ENCODE results near the gene SULT1B1. TPM values are rescaled to one million over a fixed set of nuclear protein-coding genes. Genes with fewer than 3 reads are reported as not detected.

Gene SULT1B1
- total RNA-seq, 1 donor = 1.3 TPM

- TF ChIP-seq, protein P1, sequence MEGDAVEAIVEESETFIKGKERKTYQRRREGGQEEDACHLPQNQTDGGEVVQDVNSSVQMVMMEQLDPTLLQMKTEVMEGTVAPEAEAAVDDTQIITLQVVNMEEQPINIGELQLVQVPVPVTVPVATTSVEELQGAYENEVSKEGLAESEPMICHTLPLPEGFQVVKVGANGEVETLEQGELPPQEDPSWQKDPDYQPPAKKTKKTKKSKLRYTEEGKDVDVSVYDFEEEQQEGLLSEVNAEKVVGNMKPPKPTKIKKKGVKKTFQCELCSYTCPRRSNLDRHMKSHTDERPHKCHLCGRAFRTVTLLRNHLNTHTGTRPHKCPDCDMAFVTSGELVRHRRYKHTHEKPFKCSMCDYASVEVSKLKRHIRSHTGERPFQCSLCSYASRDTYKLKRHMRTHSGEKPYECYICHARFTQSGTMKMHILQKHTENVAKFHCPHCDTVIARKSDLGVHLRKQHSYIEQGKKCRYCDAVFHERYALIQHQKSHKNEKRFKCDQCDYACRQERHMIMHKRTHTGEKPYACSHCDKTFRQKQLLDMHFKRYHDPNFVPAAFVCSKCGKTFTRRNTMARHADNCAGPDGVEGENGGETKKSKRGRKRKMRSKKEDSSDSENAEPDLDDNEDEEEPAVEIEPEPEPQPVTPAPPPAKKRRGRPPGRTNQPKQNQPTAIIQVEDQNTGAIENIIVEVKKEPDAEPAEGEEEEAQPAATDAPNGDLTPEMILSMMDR (IDR thresholded peaks at IDR 0.05; ENCODE audit: insufficient read depth, low read length) = no peak
- peak; percentile 55 for DNase-seq (ENCODE audit: low read depth)
- H3K4me3 ChIP-seq (ENCODE audit: low read depth, low read length) = no peak overlapping the region
Measured at GRCh38 chr4:69718396-69719271, 41.8 kb downstream of the SULT1B1 start.

DNA sequence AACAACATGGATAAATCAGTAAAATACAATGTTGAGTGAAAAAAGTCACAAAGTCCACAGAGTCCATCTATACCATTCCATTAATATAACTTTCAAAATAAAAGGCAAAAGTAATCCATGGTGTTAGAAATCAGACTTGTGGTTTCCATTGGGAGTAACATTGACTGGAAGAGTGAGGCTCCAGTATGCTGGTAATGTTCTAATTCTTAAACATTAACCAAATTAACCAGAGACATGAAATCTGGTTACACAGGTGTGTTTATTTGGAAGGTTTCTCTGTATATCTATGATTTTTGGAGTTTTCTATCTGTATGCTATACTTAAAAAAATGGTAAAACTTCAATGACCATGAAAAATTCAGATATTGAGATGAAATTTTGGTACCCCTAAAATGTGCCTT lies 42.6 kb downstream of the SULT1B1 start:
- TF ChIP-seq, protein P1 (IDR thresholded peaks at IDR 0.05; ENCODE audit: insufficient read depth, low read length) = no peak
- H3K4me3 ChIP-seq (ENCODE audit: low read depth, low read length) = no peak overlapping the region
- DNase-seq (ENCODE audit: low read depth) = no peak

DNA sequence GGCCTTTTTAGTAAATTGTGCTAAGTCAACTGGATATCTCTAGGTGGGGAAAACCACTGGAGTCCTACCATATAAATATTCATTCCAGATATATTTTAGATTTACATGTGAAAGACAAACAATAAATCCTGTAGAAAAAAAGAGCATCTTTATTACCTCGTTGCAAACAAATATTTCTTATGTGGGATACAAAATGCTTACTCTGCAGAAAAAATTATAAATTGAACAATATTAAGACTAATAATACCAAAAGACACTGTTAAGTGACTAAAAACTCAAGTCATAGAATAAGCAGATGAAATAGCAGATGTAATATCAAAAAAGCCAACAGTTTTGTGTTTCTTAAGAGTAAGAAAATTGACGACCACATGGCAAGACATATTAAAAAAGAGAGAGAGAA lies 43.8 kb downstream of the SULT1B1 start:
- TF ChIP-seq, protein P1 (IDR thresholded peaks at IDR 0.05; ENCODE audit: insufficient read depth, low read length) = no peak

GRCh38 chr4:69714086-69714485 lies 46.3 kb downstream of the SULT1B1 start:
- TF ChIP-seq, protein P1 (IDR thresholded peaks at IDR 0.05; ENCODE audit: insufficient read depth, low read length) = no peak
- no peak for DNase-seq (ENCODE audit: low read depth)
- no peak overlapping the region for H3K4me3 ChIP-seq (ENCODE audit: low read depth, low read length)

More for the DNA sequence above, 43.8 kb downstream of the SULT1B1 start:
- H3K4me3 ChIP-seq (ENCODE audit: low read depth, low read length) = no peak overlapping the region
- DNase-seq (ENCODE audit: low read depth) = no peak

DNA sequence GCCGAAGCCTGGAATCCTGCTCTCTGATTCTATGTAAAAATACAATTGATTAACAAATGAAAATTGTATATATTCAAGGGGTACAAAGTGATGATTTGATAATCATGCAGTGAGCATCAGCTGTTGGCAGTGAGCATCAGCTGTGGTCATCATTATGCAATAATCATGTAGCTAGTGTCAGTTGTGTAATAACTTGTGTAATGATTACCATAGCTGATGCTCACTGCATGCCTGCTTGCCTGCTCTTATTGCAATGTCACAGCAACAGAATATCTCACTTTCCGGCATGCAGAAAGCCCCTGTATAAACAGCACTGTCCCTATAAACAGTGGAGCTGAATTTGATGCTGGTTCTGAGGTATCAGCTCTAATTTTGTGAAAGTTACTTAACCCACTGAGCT lies 46.8 kb downstream of the SULT1B1 start:
- TF ChIP-seq, protein P1 (IDR thresholded peaks at IDR 0.05; ENCODE audit: insufficient read depth, low read length) = no peak
- H3K4me3 ChIP-seq (ENCODE audit: low read depth, low read length) = no peak overlapping the region
- DNase-seq (ENCODE audit: low read depth) = peak; percentile 67

DNA sequence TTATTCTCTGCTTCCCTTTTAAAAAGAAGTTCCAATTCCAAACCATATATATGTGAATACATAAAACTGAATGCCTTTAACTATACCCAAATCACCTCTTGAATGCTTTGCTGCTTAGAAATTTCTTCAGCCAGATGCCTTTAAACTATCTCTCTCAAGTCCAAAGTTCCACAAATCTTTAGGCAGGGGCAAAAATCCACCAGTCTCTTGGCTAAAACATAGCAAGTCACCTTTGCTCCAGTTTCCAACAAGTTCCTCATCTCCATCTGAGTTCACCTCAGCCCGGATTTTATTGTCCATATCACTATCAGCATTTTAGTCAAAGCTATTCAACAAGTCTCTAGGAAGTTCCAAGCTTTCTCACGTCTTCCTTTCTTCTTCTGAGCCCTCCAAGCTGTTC lies 49.8 kb downstream of the SULT1B1 start:
- TF ChIP-seq, protein P1 (IDR thresholded peaks at IDR 0.05; ENCODE audit: insufficient read depth, low read length) = no peak
- no peak for DNase-seq (ENCODE audit: low read depth)
- H3K4me3 ChIP-seq (ENCODE audit: low read depth, low read length) = no peak overlapping the region

All from fibroblast of the aortic adventitia (primary cell).